NCI-H2196 (cell line): Measurements from ENCODE around the gene FMC1.
A peak's percentile ranks its signal among the peaks of the same experiment; 100 is the strongest.
"Not testable (repeated sequence)": the region's sequence is repeated elsewhere in the genome, so short reads cannot be mapped to it uniquely, and the experiment has no call there.

Source experiments
- DNase-seq: peaks from one replicate; lab custom pipeline; 2025; ENCODE audit not compliant: unreplicated experiment; lab: John Stamatoyannopoulos, UW

FMC1 gene, protein sequence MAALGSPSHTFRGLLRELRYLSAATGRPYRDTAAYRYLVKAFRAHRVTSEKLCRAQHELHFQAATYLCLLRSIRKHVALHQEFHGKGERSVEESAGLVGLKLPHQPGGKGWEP

DNA sequence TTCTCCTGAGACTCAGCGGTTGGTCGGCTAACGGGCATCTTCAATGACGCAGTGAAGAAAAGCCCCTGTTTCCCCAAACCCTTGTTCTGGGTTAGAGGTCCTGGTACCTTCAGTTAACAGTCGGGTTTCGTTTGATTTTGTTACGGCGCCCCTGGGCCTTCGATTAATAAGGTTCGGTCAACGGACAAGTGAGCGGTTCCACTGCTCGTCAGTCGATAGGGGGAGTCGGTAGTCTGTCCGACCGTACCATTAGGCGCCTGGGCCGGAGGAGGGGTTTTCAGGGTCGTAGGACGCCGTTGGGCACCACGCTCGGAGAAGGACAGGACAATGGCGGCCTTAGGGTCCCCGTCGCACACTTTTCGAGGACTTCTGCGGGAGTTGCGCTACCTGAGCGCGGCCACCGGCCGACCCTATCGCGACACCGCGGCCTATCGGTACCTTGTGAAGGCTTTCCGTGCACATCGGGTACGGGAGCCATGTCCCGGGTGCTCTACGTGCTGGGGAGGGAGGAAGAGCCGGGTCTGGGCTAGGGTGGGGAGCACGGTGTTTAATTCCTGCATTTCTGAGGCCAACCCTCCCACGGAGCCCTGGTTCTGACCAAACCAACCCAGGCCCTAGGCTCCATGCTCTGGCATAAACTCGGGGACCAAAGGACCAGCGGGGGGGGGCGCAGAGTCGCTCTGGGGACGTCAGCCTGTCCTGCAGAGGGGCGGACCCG, at the start of gene FMC1:
FMC1 (plus strand) TSS at position 280 of the 718 bp plus-strand sequence; CDS start at position 328, 48 bp downstream.
- DNase-seq, result peak; percentile 88

DNA sequence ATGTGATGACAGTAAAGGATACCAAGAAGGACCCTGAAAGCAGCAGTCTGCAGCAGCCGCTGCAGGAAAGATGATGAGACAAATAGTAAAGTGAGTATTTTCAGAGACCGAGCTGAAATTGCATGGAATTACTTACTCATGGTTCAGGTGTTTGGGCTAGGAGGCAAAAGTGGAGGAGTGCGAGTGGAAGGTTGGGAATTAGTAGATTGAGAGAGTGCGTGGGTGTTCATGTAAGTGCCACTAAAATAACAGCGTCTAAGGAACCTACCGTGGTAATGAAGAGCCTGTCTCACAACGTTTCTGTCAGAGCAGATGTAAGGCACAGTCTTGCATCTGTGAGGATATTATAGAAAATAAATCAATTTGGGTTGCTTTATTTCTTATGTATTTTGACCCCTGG, 48.3 kb upstream of the FMC1 start:
- no peak for DNase-seq

DNA sequence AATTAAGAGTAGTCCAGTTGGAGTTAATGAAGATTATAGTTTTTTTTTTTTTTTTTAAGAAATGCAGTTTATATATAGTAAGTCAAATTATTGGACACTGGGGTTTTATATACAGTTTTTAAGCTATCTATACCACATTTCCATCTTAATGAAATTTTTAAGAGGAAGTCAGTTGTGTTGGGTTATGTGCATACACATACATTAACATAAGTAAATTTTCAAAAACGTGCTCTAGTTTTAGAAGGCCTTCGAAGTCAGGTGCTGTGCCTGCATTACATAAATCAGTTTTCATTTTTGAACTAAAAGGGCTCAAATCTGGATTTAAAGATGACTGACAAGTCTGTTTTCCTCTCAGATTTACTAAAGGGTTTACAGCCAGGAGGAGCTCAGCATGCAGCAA, 47.6 kb upstream of the FMC1 start:
- DNase-seq, result no peak

- DNase-seq, result no peak
Observed at GRCh38 chr7:139294241-139294640, 46.9 kb upstream of the FMC1 start.

- DNase-seq, result no peak
Observed at GRCh38 chr7:139294951-139295575, 46.1 kb upstream of the FMC1 start.

GRCh38 chr7:139297795-139298194, 43.3 kb upstream of the FMC1 start:
- DNase-seq, result no peak

GRCh38 chr7:139299296-139299695, 41.8 kb upstream of the FMC1 start:
- no peak for DNase-seq

DNA sequence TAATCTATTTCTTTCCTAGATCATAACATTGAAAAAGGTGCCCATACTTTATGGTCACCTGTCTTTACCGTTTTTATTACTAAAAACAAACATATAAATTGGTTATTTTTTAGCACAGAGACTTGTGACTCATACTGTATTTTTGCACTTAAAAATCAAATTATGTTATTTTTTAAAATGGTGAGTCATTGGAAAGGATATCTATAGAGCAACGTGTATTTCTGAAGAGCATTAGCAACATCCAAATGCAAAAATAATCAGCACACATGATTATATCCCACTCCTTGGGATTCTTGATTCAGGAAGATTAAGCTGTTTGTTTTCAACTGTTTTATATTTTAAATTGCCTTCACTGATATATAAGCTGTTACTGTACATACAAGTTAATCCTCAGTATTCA, 40.7 kb upstream of the FMC1 start:
- DNase-seq, result no peak

- DNase-seq, result no peak
Observed at GRCh38 chr7:139304517-139304916, 36.6 kb upstream of the FMC1 start.

DNA sequence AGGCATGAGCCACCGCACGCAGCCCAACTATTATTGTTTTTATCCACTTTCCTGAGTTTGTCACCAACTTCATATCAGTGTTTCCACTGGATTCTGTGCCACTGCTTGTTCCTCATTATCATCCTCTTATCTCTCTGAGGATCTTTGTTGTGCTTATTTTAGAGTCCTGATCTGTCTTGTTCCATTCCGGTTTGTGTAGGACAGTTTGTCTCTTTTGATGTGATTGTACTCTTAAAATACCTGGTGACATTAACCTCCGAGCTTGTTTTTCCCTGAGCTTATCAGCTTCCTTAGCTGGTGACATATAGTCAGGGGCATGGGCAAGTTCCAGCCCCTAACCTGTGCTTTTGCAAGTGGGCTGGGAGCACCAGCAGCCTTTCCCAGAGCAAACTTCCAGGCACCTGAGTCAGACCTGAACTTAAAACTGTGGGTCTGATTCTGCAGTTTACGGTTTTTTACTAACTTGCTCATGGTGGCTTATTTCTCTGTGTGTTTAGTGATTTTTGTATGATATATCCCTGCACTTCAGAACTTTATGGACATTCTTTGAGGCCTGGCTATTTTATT, 23.1 kb upstream of the FMC1 start:
- no peak for DNase-seq

- no peak for DNase-seq
Observed at GRCh38 chr7:139321071-139321745, 19.9 kb upstream of the FMC1 start.

DNA sequence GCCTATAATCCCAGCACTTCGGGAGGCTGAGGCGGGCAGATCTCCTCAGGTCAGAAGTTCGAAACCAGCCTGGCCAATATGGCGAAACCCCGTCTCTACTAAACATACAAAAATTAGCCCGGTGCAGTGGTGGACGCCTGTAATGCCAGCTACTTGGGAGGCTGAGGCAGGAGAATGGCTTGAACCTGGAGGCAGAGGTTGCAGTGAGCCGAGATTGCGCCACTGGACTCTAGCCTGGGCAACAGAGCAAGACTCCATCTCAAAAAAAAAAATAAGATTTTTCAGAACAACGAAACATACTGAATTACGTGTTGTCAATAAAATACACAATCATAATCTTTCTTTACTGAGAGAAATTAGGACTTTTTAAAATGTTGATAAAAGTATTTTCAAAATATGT, 16.4 kb upstream of the FMC1 start:
- DNase-seq, result not testable (repeated sequence)

DNA sequence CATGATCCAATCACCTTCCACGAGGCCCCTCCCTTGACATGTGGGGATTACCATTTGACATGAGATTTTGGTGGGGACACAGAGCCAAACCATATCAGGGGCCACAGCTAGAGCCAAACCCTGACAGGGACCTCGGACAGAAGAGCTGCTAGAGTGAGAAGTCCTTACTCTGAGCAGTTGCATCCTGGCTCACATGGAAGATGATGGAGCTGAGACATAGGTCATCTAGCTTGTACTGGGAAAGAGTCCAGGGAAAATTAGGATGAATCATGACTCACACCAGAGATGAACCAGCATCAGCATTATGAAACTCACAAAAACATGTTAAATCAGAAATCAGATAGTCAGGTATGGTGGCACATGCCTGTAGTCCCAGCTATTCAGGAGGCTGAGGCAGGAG, 12.8 kb upstream of the FMC1 start:
- DNase-seq, result no peak

GRCh38 chr7:139329119-139329518, 12.0 kb upstream of the FMC1 start:
- DNase-seq, result no peak

DNA sequence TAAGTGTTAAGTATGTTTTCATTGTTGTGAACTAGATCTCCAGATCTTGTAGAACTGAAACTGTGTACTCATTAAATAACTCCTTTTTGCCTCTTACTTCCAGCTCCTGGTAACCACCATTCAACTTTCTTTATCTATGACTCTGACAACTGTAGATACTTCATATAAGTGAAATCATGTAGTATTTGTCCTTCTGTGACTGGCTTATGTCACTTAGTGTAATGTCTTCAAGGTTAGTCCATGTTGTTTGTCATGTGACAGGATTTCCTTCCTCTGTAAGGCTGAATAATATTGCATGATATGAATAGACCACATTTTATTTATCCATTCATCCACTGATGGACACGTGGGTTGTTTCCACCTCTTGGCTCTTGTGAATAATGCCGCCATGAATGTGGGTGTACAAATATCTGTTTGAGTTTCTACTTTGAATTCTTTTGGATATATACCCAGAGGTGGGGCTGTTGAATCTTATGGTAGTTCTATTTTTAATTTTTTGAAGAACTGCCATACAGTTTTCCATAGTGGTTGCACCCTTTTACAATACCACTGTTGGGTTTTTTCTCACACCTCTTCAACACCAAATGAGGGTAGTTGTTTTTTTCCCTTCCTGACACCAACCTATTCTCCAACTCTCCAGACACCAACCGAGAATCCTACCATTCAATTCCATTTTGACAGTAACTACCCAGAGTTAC, 10.7 kb upstream of the FMC1 start:
- DNase-seq, result no peak

GRCh38 chr7:139332697-139333359, 8.3 kb upstream of the FMC1 start:
- no peak for DNase-seq

DNA sequence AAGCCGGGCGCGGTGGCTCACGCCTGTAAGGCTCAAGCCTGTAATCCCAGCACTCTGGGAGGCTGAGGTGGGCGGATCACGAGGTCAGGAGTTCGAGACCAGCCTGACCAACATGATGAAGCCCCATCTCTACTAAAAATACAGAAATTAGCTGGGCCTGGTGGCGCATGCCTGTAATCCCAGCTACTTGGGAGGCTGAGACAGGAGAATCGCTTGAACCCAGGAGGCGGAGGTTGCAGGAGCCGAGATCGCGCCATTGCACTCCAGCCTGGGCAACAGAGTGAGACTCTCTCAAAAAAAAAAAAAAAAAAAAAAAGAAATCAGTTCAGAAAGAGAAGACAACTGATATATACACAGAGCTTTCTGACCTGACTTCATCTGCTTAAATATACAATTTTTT, 7.7 kb upstream of the FMC1 start:
- not testable (repeated sequence) for DNase-seq

- DNase-seq, result no peak
Observed at GRCh38 chr7:139334399-139335150, 6.6 kb upstream of the FMC1 start.

DNA sequence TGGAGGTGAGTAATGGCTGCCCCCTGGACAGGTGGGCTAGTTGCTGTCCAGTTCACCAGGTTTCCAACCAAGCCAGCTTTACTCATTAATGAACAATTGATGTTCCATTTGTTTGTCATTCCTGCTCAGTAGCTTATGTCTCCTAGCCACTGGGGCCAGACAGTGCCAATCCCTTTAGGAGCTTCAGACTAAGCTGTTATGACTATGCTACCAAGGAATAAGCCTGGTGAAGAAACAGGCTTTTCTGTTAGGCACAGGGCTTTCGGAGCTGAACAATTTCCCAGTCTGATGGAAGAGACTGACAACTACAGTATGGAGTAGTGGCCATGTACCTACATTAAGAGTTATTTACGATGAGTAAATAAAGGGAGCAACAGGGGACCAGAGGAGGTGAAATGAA, 2.1 kb upstream of the FMC1 start:
- DNase-seq, result no peak

DNA sequence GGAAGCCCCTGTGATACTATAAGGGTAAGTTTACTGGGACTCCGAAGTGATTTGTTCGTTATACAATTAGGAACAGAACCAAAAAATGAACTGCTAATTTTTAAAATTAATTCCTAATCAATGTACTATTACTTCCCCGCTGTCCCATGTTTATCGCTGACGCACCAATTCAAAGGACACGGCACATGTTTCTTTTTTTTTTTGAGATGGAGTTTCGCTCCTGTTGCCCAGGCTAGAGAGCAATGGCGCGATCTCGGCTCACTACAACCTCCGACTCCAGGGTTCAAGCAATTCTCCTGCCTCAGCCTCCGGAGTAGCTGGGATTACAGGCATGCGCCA, 1.5 kb upstream of the FMC1 start:
- DNase-seq, result no peak
